ENCODE results near the gene ENGASE.

- TF ChIP-seq, protein P1, sequence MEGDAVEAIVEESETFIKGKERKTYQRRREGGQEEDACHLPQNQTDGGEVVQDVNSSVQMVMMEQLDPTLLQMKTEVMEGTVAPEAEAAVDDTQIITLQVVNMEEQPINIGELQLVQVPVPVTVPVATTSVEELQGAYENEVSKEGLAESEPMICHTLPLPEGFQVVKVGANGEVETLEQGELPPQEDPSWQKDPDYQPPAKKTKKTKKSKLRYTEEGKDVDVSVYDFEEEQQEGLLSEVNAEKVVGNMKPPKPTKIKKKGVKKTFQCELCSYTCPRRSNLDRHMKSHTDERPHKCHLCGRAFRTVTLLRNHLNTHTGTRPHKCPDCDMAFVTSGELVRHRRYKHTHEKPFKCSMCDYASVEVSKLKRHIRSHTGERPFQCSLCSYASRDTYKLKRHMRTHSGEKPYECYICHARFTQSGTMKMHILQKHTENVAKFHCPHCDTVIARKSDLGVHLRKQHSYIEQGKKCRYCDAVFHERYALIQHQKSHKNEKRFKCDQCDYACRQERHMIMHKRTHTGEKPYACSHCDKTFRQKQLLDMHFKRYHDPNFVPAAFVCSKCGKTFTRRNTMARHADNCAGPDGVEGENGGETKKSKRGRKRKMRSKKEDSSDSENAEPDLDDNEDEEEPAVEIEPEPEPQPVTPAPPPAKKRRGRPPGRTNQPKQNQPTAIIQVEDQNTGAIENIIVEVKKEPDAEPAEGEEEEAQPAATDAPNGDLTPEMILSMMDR (IDR thresholded peaks at IDR 0.05): no peak
- no peak for TF ChIP-seq POLR2A (IDR thresholded peaks at IDR 0.05)
Measured at GRCh38 chr17:79075861-79076406, 1.3 kb downstream of the ENGASE start.

Data from lower leg skin (tissue), 3 donors.